Measurements from ENCODE around the gene PITX1.

PITX1 gene

DNA sequence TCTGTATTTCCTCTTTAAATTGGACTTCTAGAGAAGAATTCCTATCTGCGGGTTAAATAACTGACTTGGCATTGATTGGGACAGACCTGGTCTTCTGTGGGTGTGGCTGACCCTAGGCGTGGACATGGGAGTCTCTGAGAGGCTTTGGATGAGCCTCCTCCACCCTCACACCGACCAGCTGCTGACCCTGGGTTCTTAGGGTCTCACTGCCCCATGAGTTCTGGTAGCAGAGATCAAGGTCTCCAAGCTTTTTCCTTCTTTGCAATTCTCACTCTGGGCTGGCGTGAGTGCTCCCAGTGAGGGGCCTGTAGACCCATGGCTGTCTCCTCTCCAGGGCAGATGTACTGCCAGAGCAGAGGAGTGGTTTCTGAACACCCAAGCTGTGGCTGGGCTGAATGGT is 41.6 kb upstream of the PITX1 start:
- TF ChIP-seq, protein P1, sequence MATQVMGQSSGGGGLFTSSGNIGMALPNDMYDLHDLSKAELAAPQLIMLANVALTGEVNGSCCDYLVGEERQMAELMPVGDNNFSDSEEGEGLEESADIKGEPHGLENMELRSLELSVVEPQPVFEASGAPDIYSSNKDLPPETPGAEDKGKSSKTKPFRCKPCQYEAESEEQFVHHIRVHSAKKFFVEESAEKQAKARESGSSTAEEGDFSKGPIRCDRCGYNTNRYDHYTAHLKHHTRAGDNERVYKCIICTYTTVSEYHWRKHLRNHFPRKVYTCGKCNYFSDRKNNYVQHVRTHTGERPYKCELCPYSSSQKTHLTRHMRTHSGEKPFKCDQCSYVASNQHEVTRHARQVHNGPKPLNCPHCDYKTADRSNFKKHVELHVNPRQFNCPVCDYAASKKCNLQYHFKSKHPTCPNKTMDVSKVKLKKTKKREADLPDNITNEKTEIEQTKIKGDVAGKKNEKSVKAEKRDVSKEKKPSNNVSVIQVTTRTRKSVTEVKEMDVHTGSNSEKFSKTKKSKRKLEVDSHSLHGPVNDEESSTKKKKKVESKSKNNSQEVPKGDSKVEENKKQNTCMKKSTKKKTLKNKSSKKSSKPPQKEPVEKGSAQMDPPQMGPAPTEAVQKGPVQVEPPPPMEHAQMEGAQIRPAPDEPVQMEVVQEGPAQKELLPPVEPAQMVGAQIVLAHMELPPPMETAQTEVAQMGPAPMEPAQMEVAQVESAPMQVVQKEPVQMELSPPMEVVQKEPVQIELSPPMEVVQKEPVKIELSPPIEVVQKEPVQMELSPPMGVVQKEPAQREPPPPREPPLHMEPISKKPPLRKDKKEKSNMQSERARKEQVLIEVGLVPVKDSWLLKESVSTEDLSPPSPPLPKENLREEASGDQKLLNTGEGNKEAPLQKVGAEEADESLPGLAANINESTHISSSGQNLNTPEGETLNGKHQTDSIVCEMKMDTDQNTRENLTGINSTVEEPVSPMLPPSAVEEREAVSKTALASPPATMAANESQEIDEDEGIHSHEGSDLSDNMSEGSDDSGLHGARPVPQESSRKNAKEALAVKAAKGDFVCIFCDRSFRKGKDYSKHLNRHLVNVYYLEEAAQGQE (IDR thresholded peaks at IDR 0.05; ENCODE audit: low read depth), result no peak
- TF ChIP-seq, protein P2, sequence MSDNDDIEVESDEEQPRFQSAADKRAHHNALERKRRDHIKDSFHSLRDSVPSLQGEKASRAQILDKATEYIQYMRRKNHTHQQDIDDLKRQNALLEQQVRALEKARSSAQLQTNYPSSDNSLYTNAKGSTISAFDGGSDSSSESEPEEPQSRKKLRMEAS (IDR thresholded peaks at IDR 0.05), result no peak

DNA sequence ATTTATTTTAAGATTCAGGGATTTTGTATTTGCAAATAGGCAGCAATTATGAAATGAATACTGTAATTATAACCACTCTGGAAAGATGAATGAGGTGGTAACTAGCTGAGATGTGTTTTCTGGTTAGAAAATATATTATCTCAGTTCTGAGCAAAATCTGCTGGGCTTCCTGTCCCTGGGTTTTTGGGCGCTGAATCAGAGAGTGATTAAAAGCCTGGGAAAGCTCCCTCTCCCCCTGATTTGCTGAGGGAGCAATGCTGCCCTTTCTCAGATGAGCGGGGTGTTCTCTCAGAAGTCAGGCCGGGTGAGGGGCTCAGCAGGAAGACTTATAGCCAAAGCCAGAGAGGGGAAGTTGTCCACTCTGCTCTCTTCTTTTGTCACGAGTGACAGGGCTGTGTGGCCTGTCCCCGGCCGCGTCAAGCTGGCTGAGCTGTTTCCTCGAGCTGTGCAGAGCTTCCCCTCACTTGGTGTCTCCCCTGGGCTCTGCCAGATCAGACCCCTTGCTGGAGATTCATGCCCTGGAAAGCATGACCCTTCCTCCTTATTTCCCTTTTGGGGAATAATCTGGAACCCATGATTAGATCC is 39.8 kb upstream of the PITX1 start:
- TF ChIP-seq ZBTB7A (IDR thresholded peaks at IDR 0.05; ENCODE audit: low read depth) (no peak), CEBPB (IDR thresholded peaks at IDR 0.05) (no peak)
- TF ChIP-seq, protein P2 (IDR thresholded peaks at IDR 0.05), result no peak

DNA sequence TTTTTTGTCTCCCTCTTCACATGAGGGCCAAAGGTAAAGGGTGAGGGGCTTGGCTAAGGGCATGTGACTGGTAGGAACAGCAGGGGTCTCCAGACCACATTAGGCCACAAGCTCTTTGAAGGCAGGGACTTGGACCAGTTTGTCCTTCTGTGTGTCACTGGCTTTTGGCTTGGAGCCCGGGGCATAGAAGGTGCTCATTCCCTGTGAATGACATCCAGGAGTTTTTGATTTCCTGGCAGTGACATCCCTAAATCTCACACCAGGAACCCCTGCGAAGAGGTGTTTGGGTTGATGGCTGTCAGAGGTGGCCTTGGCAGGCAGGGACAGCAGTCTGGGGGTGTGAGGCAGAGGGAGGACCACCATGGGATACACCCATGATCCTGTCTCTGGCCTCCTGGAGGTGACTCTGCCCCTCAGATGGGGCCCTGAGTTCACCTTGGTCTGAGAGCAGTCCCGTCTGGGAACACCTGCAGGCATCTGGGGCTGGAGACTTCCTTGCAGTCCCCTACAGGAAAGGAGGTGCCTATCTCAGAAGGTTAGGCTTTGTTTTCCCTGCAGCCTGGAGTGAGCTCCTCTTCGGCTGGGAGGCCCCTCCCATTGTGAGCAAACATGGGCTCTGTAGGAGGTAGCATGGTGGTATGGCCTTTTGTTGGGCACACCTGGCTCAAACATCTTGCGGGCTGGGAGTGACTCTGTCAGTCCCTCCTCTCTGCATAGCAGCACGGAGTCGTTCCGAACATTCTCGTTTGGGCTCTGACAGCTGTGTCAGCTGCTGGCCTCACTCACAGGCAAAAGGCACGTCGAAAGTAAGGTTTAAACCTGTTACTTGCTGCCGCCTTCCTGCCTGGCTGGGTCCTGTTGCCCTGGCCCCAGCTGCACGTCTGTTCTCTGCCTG is 38.6 kb upstream of the PITX1 start:
- TF ChIP-seq TCF12 (IDR thresholded peaks at IDR 0.05; ENCODE audit: low read depth), result no peak
- TF ChIP-seq NFIC (IDR thresholded peaks at IDR 0.05), result no peak
- no peak for TF ChIP-seq ZBTB7A (IDR thresholded peaks at IDR 0.05; ENCODE audit: low read depth)
- no peak for TF ChIP-seq RAD21 (IDR thresholded peaks at IDR 0.05; ENCODE audit: low read depth)
- no peak for TF ChIP-seq CREB1 (IDR thresholded peaks at IDR 0.05; ENCODE audit: low read depth)
- TF ChIP-seq, protein P3, sequence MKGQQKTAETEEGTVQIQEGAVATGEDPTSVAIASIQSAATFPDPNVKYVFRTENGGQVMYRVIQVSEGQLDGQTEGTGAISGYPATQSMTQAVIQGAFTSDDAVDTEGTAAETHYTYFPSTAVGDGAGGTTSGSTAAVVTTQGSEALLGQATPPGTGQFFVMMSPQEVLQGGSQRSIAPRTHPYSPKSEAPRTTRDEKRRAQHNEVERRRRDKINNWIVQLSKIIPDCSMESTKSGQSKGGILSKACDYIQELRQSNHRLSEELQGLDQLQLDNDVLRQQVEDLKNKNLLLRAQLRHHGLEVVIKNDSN (IDR thresholded peaks at IDR 0.05), result no peak
- TF ChIP-seq YY1 (IDR thresholded peaks at IDR 0.05; ENCODE audit: low read depth), result no peak
- TF ChIP-seq EP300 (IDR thresholded peaks at IDR 0.05; ENCODE audit: borderline replicate concordance), result no peak
- no peak for TF ChIP-seq CEBPB (IDR thresholded peaks at IDR 0.05)
- TF ChIP-seq, protein P1 (IDR thresholded peaks at IDR 0.05; ENCODE audit: low read depth), result no peak
- no peak for TF ChIP-seq TAF1 (IDR thresholded peaks at IDR 0.05; ENCODE audit: low read depth)
- TF ChIP-seq TEAD4 (IDR thresholded peaks at IDR 0.05), result no peak
- no peak for TF ChIP-seq EGR1 (IDR thresholded peaks at IDR 0.05)
- TF ChIP-seq, protein P2 (IDR thresholded peaks at IDR 0.05), result no peak
- TF ChIP-seq FOXM1 (IDR thresholded peaks at IDR 0.05; ENCODE audit: borderline replicate concordance, low read depth), result no peak

DNA sequence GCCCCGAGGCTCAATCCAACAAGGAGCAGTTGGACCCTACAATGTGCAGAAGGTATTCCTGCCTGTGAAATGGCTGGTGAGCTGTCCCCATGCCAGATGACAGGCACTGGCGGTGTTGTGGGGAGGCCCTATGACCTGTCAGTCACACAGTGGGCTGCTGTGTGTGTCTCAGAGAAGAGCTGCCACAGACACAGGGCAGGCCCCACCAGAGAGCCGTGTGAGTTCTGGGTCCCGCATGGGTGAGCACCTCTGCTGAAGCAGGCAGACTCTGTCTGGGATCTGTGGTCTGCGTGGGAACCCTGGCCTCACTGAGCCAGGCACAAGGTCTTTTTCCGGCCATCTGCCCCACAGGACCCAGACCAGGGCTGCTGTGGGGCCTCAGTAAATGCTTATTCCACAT is 37.3 kb upstream of the PITX1 start:
- no peak for TF ChIP-seq TEAD4 (IDR thresholded peaks at IDR 0.05)
- TF ChIP-seq, protein P2 (IDR thresholded peaks at IDR 0.05), result no peak
- TF ChIP-seq, protein P1 (IDR thresholded peaks at IDR 0.05; ENCODE audit: low read depth), result no peak
- no peak for TF ChIP-seq CREB1 (IDR thresholded peaks at IDR 0.05; ENCODE audit: low read depth)
- no peak for TF ChIP-seq RAD21 (IDR thresholded peaks at IDR 0.05; ENCODE audit: low read depth)
- TF ChIP-seq EP300 (IDR thresholded peaks at IDR 0.05; ENCODE audit: borderline replicate concordance), result no peak
- no peak for TF ChIP-seq TAF1 (IDR thresholded peaks at IDR 0.05; ENCODE audit: low read depth)
- TF ChIP-seq NFIC (IDR thresholded peaks at IDR 0.05), result no peak
- TF ChIP-seq YY1 (IDR thresholded peaks at IDR 0.05; ENCODE audit: low read depth), result no peak
- TF ChIP-seq TCF12 (IDR thresholded peaks at IDR 0.05; ENCODE audit: low read depth), result no peak
- no peak for TF ChIP-seq EGR1 (IDR thresholded peaks at IDR 0.05)
- TF ChIP-seq, protein P3 (IDR thresholded peaks at IDR 0.05), result no peak
- TF ChIP-seq ZBTB7A (IDR thresholded peaks at IDR 0.05; ENCODE audit: low read depth), result no peak
- no peak for TF ChIP-seq FOXM1 (IDR thresholded peaks at IDR 0.05; ENCODE audit: borderline replicate concordance, low read depth)
- no peak for TF ChIP-seq CEBPB (IDR thresholded peaks at IDR 0.05)
